ENCODE data around the gene IFT88. TPM values are rescaled to one million over a fixed set of nuclear protein-coding genes. Genes with fewer than 3 reads are reported as not detected.

Gene IFT88
- total RNA-seq, 1 experiment from 2014 or later, result 22.6 TPM

- in situ Hi-C loops (cut with HindIII; ENCODE audit: low pct_unique_long_range_greater_than_20kb, low sequenced_read_pairs), result no loop called here
- DNase-seq (ENCODE audit: low read depth, low spot score), result no peak
These were observed 150.9 kb downstream of the IFT88 start for GRCh38 chr13:20717581-20718542.

- in situ Hi-C loops (cut with HindIII; ENCODE audit: low pct_unique_long_range_greater_than_20kb, low sequenced_read_pairs), result no loop called here
These were observed 152.1 kb downstream of the IFT88 start for GRCh38 chr13:20718958-20719566.

GRCh38 chr13:20719783-20720182 lies 152.8 kb downstream of the IFT88 start:
- in situ Hi-C loops (cut with HindIII; ENCODE audit: low pct_unique_long_range_greater_than_20kb, low sequenced_read_pairs), result no loop called here
- no peak for DNase-seq (ENCODE audit: low read depth, low spot score)

More at GRCh38 chr13:20718958-20719566, 152.1 kb downstream of the IFT88 start:
- no peak for DNase-seq (ENCODE audit: low read depth, low spot score)

GRCh38 chr13:20720499-20720898 lies 153.5 kb downstream of the IFT88 start:
- no peak for DNase-seq (ENCODE audit: low read depth, low spot score)
- in situ Hi-C loops (cut with HindIII; ENCODE audit: low pct_unique_long_range_greater_than_20kb, low sequenced_read_pairs), result no loop called here

- no peak for DNase-seq (ENCODE audit: low read depth, low spot score)
- in situ Hi-C loops (cut with HindIII; ENCODE audit: low pct_unique_long_range_greater_than_20kb, low sequenced_read_pairs), result no loop called here
These were observed 154.1 kb downstream of the IFT88 start for GRCh38 chr13:20721058-20721453.

- no peak for DNase-seq (ENCODE audit: low read depth, low spot score)
- in situ Hi-C loops (cut with HindIII; ENCODE audit: low pct_unique_long_range_greater_than_20kb, low sequenced_read_pairs), result no loop called here
These were observed 154.7 kb downstream of the IFT88 start for GRCh38 chr13:20721454-20722357.

- DNase-seq (ENCODE audit: low read depth, low spot score), result no peak
- in situ Hi-C loops (cut with HindIII; ENCODE audit: low pct_unique_long_range_greater_than_20kb, low sequenced_read_pairs), result no loop called here
These were observed 160.9 kb downstream of the IFT88 start for GRCh38 chr13:20727856-20728255.

GRCh38 chr13:20728579-20729311 lies 161.8 kb downstream of the IFT88 start:
- in situ Hi-C loops (cut with HindIII; ENCODE audit: low pct_unique_long_range_greater_than_20kb, low sequenced_read_pairs), result no loop called here
- DNase-seq (ENCODE audit: low read depth, low spot score), result no peak

- in situ Hi-C loops (cut with HindIII; ENCODE audit: low pct_unique_long_range_greater_than_20kb, low sequenced_read_pairs), result no loop called here
These were observed 163.0 kb downstream of the IFT88 start for GRCh38 chr13:20729633-20730585.

GRCh38 chr13:20738616-20739015 lies 171.7 kb downstream of the IFT88 start:
- no peak for DNase-seq (ENCODE audit: low read depth, low spot score)
- in situ Hi-C loops (cut with HindIII; ENCODE audit: low pct_unique_long_range_greater_than_20kb, low sequenced_read_pairs), result no loop called here

More at GRCh38 chr13:20729633-20730585, 163.0 kb downstream of the IFT88 start:
- no peak for DNase-seq (ENCODE audit: low read depth, low spot score)

- in situ Hi-C loops (cut with HindIII; ENCODE audit: low pct_unique_long_range_greater_than_20kb, low sequenced_read_pairs), result no loop called here
- DNase-seq (ENCODE audit: low read depth, low spot score), result no peak
These were observed 173.1 kb downstream of the IFT88 start for GRCh38 chr13:20740021-20740420.

Small RNA genes lying within 50 kb of the gene (small RNA-seq; reads per million reads assigned to genes)
- gene RNU2-7P, result 0.10 to 0.62 reads per million in 2 experiments

Other genes with a start within 250 kb of the IFT88 start
- 52.5 and 57.1 TPM in 2 replicates for gene CRYL1, start 41.3 kb upstream of the IFT88 start, total RNA-seq (2014; rRNA removed; shearing (Covaris generic))
- gene IL17D, start 136.5 kb downstream of the IFT88 start, total RNA-seq (2014; rRNA removed; shearing (Covaris generic)), result 3.7 and 4.3 TPM in 2 replicates
- 3.1 and 3.4 TPM in 2 replicates for gene EEF1AKMT1, start 206.8 kb downstream of the IFT88 start, total RNA-seq (2014; rRNA removed; shearing (Covaris generic))

Measured in SK-MEL-5 (cell line).